ENCODE results near the gene LRRC49. TPM values are rescaled to one million over a fixed set of nuclear protein-coding genes. Genes with fewer than 3 reads are reported as not detected.
"Not testable (repeated sequence)": the region's sequence is repeated elsewhere in the genome, so short reads cannot be mapped to it uniquely, and the experiment has no call there.

Gene LRRC49
- polyA plus RNA-seq, 3 donors, result 0.90 to 6.9 (median 2.1) TPM

DNA sequence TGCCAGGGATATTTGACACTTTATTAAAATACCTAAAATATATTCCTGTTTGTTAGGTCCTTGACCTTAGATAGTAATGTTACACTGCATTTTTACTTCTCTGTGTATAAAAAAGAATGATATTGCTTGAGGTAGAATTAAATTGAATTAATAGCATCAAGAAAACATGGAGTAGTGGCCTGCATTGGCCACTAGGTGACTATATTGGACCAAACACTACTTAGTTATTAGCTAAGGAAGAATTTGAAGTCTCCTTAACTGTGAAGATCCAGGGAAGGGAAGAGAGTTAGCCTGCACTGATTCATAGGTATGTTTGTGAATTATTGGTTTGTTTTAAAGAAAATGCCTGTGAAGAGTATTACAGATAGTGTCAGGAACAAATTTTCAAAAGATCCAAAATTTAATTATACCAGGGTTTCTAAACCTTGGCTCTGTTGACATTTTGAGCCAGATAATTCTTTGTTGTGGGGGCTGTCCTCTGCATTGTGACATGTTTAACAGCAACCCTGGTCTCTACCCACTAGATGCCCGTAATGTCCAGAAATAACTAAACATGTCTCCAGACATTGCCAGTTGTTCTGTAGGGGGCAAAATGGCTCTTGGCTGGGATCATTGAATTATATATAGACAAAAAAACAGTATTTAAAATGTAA is 119.0 kb downstream of the LRRC49 start:
- WGBS, 3 donors, result 79 to 94% (median 87%) methylated on average over 1 of the region's 1 CpG
- H3K27ac ChIP-seq (ENCODE audit: low read depth, low read length), result no peak overlapping the region

- WGBS, 3 donors, result 78 to 88% (median 86%) methylated on average over 2 of the region's 2 CpGs
- no peak overlapping the region for H3K27ac ChIP-seq (ENCODE audit: low read depth, low read length)
Observed at GRCh38 chr15:71013446-71013845, 120.8 kb downstream of the LRRC49 start.

DNA sequence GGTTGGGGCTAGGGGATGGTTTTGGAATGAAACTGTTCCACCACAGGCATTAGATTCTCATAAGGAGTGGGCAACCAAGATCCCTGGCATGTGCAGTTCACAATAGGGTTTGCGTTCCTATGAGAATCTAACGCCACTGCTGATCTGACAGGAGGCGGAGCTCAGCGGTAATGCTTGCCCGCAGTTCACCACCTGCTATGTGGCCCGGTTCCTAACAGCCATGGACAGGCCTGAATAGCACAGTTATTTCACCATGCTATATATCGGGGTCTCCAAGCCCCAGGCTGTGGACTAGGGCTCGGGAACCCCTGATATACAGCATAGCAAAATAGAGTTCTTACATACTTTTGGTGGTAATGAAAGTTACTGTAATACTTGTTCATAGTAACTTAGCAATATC is 122.7 kb downstream of the LRRC49 start:
- 95 to 97% (median 97%) methylated on average over 8 of the region's 8 CpGs for WGBS, 3 donors
- H3K27ac ChIP-seq (ENCODE audit: low read depth, low read length), result no peak overlapping the region

GRCh38 chr15:71031232-71031631 is 138.6 kb downstream of the LRRC49 start:
- H3K27ac ChIP-seq (ENCODE audit: low read depth, low read length), result not testable (repeated sequence)
- 74 to 95% (median 90%) methylated on average over 4 of the region's 4 CpGs for WGBS, 3 donors

DNA sequence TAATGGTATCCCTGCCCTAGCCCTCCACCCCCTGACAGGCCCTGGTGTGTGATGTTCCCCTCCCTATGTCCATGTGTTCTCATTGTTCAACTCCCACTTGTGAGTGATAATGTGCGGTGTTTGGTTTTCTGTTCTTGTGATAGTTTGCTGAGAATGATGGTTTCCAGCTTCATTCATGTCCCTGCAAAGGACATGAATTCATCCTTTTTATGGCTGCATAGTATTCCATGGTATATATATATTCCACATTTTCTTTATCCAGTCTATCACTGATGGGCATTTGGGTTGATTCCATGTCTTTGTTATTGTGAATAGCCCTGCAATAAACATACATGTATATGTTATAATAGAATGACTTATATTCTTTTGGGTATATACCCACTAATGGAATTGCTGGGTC is 142.9 kb downstream of the LRRC49 start:
- WGBS, 3 donors, result 100% methylated on average over 1 of the region's 1 CpG

GRCh38 chr15:71042356-71042922 is 149.8 kb downstream of the LRRC49 start:
- H3K27ac ChIP-seq (ENCODE audit: low read depth, low read length), result no peak overlapping the region
- 71 to 85% (median 81%) methylated on average over 3 of the region's 3 CpGs for WGBS, 3 donors

More for the DNA sequence above, 142.9 kb downstream of the LRRC49 start:
- not testable (repeated sequence) for H3K27ac ChIP-seq (ENCODE audit: low read depth, low read length)

GRCh38 chr15:71043373-71043772 is 150.7 kb downstream of the LRRC49 start:
- no peak overlapping the region for H3K27ac ChIP-seq (ENCODE audit: low read depth, low read length)
- 53 to 64% (median 58%) methylated on average over 1 of the region's 1 CpG for WGBS, 3 donors

GRCh38 chr15:71044006-71044405 is 151.4 kb downstream of the LRRC49 start:
- 92 to 97% (median 95%) methylated on average over 1 of the region's 1 CpG for WGBS, 3 donors
- no peak overlapping the region for H3K27ac ChIP-seq (ENCODE audit: low read depth, low read length)

GRCh38 chr15:71046146-71046545 is 153.5 kb downstream of the LRRC49 start:
- 76 to 94% (median 93%) methylated on average over 2 of the region's 2 CpGs for WGBS, 3 donors
- not testable (repeated sequence) for H3K27ac ChIP-seq (ENCODE audit: low read depth, low read length)

DNA sequence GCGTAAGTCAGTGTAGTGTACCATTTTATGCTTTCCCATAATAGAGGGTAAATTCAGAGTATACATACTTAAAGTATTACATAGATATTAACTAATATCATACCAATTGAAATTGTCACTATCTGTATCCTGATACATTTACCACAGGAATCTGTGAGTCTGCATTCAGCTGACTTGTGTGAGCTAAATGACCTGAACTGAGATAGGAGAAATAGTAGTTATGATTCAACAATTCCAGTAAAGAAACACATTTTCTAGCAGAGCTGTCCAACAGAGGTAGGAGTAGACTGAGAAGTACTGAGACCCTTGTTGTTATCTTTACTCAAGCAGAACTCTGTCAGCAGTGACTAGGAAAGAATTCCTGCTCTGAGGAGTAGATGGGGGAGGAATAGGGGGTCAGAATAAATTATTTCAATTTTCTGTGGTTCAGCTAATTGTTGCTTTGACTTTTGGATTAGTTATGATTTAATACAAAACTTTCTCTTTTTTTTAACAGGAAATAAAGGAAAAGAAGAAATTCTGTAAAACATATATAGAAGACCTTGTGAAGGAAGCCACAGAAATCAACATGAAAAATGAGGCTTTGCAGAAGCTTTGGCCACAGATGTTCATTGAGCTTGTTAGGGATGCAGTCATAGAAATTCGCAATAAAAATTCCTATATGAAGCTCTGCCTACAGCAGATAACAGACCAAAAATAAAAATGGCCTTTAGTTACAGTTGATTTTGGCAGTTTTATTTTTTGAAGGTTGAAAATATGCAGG is 156.5 kb downstream of the LRRC49 start:
- WGBS, 3 donors, result 63 to 77% (median 75%) methylated on average over 2 of the region's 2 CpGs
- H3K27ac ChIP-seq (ENCODE audit: low read depth, low read length), result no peak overlapping the region

DNA sequence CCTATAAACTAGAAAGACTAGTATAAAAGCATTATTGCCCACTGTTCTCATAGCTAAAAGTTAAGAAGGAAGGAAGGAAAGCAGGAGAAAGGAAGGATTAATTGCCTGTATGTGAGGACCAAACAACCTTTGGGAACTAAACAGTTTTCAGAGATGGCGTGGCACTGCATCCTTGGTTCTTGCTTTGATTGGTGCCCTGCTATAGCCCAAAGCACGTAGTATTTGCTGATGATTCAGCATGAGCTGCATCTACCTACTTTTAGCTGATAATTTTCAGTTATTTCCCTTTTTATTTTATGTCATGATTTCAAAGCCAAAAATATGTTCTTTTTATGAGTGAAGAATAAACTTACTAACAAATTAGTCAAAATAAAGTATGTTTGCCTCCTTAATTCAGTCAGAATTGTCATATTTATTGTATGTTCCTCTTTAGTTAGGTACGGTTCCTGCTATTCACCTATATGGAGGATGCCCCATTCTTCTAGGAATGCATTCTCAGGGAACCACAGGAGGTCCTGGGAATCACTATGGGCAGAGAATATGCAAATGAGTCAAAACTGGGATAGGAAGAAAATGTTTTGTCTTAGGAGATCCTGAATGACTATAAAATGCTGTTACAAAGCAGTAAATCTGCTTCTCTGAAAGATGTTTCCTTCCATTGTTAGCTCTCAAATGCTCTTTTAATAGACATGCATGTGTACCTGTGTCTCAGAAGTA is 157.2 kb downstream of the LRRC49 start:
- WGBS, 3 donors, result 91 to 94% (median 93%) methylated on average over 3 of the region's 3 CpGs
- H3K27ac ChIP-seq (ENCODE audit: low read depth, low read length), result no peak overlapping the region

DNA sequence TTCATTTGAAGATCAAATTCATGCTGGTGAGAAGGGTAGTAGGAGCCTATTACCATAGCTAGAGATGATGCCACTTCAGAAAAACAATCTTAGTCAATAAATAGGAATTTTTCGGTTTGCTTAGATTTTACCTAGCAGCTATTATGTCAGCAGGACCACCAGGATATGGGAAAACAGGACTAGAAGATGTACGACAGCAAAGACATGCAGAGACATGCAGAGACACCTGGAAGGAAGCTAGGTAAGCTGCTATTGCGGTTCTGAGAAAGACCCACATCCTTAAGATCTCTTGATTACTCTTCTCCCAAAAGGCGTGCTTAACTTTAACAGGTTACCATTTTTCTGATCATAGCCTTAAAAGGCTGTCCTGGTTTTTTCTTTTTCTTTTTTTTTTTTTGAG is 157.8 kb downstream of the LRRC49 start:
- no peak overlapping the region for H3K27ac ChIP-seq (ENCODE audit: low read depth, low read length)
- WGBS, 3 donors, result 69 to 90% (median 71%) methylated on average over 4 of the region's 4 CpGs

DNA sequence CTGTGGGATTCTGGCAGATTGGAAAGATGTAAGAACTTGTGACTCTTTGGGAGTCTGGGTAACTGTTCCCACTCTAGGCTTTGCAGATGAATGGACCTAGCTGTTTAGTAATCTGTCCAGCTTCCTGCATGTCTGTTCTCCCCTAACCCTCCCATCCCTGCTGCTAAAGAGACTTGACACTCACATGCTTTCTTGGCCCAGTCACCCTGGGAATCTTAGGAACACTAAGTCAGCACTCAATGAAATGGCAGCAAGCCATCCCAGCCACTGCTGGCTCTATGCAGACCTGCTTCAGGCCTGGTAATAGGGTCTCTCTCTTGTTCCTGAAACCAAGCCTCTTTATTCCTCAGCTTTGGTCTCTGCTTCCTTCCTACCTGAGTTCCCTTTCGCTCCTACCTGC is 158.9 kb downstream of the LRRC49 start:
- no peak overlapping the region for H3K27ac ChIP-seq (ENCODE audit: low read depth, low read length)
- 79 to 91% (median 86%) methylated on average over 1 of the region's 1 CpG for WGBS, 3 donors

DNA sequence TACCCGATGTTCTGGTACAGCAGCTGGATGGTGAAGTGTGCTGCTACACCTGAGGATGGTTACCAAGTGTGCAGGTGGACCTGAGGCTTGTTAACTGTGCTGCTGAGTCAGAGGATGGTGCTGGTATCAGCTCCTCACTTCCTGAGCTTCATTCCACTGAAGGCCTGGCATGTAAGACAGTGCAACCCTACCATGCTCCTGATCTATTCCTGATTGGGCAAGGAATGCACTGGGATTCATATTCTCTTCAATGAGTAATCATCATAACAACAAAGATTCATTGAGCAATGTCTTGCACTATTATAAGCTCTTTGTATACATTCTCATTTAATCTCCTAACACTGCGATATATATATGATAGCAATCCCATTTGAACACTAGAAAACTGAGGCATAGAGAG is 159.7 kb downstream of the LRRC49 start:
- no peak overlapping the region for H3K27ac ChIP-seq (ENCODE audit: low read depth, low read length)
- 90 to 97% (median 91%) methylated on average over 2 of the region's 2 CpGs for WGBS, 3 donors

DNA sequence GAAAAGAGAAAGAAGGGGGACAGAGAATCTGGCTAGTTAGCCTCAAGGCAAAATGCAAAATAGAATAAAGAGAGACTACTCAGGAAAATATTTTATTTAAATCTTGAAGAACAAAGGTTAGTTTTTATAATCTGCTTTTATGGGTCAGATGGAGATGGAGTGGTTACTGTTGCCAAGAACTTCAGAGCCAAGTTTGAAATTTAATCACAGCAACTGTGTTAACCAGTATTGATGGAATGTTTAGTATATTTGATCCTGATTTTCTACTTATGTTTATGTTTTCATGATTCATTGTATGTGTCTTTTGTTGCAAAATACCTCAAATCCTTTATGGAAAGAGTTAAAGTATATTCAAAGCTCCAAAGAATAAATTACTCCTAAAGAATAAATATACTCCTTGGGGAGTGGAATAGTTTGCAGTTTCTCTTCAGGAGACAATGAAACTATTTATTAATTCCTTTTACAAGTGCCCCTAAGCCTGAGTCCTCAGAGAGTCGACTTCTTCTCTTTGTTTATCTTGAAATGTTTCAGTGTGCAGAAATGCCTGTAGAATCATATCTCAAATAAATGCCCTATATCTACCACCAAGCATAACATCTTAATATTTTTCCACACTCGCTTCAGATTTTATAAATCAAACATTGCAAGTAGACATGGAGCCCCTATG is 161.8 kb downstream of the LRRC49 start:
- H3K27ac ChIP-seq (ENCODE audit: low read depth, low read length), result no peak overlapping the region
- 45 to 61% (median 56%) methylated on average over 2 of the region's 2 CpGs for WGBS, 3 donors

DNA sequence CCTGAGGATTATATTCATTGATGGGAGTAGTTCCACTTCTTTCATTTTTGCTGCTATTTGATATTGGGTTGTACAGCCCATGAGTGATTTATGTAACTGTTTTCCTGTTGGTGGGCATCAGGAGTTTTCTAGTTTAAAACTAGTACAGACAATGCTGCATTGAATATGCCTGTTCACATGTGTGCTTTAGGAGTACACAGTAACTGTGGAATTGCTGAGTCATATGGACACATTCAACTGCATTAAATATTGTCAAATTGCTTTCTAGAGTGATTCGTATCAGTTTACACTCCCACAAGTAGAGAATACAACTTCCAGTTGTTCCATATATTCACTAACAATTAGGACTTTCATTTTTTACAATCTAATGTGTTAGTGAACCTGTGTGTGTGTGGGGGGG is 162.8 kb downstream of the LRRC49 start:
- WGBS, 3 donors, result 53 to 65% (median 54%) methylated on average over 1 of the region's 1 CpG
- no peak overlapping the region for H3K27ac ChIP-seq (ENCODE audit: low read depth, low read length)

GRCh38 chr15:71056111-71056510 is 163.5 kb downstream of the LRRC49 start:
- H3K27ac ChIP-seq (ENCODE audit: low read depth, low read length), result no peak overlapping the region

GRCh38 chr15:71057143-71057542 is 164.5 kb downstream of the LRRC49 start:
- H3K27ac ChIP-seq (ENCODE audit: low read depth, low read length), result no peak overlapping the region

GRCh38 chr15:71057581-71057980 is 165.0 kb downstream of the LRRC49 start:
- H3K27ac ChIP-seq (ENCODE audit: low read depth, low read length), result no peak overlapping the region
- 83 to 90% (median 90%) methylated on average over 3 of the region's 3 CpGs for WGBS, 3 donors
